ENCODE data around the gene TYROBP. TPM values are rescaled to one million over a fixed set of nuclear protein-coding genes. Genes with fewer than 3 reads are reported as not detected.

TYROBP gene
- total RNA-seq, 4 donors from 2014 or later: 41.4 to 122 (median 117) TPM

DNA sequence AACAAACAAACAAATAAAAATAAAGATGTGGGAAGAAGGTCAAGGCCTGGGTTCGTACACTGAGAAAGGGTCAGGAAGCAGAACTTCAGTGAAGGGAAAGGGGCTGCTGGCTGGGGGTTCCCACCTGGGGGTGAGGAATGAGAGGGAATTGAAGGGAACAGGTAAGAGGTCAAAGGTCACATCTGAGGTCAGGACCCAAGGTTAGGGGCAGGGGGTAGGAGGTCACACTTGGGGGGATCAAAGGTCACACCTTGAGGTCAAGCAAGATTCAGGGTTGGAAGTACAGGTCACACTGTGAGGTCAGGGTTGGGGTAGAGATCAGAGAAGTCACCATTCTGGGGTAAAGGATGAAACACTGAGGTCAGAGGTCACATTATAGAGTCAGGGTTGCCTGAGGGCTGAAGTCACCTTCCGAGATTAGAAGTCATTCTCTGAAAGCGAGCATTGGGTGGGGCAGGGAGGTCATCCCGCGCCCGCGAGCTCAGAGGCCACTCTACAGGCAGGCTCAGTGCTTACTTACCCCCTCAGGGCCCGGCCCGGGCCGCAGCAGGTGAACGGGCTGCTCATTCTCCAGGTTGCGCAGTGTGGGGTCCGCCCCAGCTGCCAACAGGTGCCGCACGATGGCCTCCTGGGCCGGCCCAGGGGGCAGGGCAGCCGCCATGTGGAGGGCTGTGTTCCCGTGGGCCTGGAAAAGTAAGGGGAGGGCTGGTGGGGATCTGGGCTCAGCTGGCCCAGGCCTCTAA is 18.6 kb downstream of the TYROBP start:
- TF ChIP-seq EP300 (IDR thresholded peaks at IDR 0.05) (no peak), POLR2A (IDR thresholded peaks at IDR 0.05) (no peak)
- TF ChIP-seq, protein P1, sequence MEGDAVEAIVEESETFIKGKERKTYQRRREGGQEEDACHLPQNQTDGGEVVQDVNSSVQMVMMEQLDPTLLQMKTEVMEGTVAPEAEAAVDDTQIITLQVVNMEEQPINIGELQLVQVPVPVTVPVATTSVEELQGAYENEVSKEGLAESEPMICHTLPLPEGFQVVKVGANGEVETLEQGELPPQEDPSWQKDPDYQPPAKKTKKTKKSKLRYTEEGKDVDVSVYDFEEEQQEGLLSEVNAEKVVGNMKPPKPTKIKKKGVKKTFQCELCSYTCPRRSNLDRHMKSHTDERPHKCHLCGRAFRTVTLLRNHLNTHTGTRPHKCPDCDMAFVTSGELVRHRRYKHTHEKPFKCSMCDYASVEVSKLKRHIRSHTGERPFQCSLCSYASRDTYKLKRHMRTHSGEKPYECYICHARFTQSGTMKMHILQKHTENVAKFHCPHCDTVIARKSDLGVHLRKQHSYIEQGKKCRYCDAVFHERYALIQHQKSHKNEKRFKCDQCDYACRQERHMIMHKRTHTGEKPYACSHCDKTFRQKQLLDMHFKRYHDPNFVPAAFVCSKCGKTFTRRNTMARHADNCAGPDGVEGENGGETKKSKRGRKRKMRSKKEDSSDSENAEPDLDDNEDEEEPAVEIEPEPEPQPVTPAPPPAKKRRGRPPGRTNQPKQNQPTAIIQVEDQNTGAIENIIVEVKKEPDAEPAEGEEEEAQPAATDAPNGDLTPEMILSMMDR (IDR thresholded peaks at IDR 0.05): no peak
- Histone ChIP-seq H3K9me3 (no peaks in the 10 kb centered on the region), H3K27me3 (no peaks in the 10 kb centered on the region), H3K36me3 (peaks cover 0 to 81% (median 13%) of the 10 kb centered on the region in 3 donors), H3K4me1 (no peaks in the 10 kb centered on the region), H3K27ac (no peak overlapping the region), H3K4me3 (no peak overlapping the region)
- no peak for DNase-seq (ENCODE audit: low spot score in 2 of 2)
- 86 to 88% methylated on average over 16 to 18 of the region's 18 CpGs for WGBS, 2 donors

DNA sequence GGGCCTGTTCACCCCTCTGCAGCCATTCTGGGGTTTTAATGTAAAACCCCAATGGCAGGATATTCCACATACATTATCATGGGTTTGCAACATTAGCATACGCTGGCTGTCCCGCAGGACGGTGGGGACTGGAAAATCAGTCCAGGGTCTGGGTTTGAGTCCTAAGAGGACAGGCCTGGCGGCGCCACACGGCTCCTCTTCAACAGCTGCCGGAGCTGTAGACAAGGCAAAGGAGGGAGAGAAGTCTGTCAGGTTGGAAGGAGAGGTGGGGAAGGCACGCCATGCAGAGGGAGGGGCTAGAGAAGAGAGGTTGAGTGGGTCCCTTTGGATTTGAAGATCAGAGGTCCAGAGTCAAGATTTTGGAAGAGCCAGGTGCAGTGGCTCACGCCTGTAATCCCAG is 19.7 kb downstream of the TYROBP start:
- no peak for TF ChIP-seq EP300 (IDR thresholded peaks at IDR 0.05)
- TF ChIP-seq, protein P1 (IDR thresholded peaks at IDR 0.05): no peak
- TF ChIP-seq POLR2A (IDR thresholded peaks at IDR 0.05): no peak
- peaks cover 0 to 69% (median 13%) of the 10 kb centered on the region in 3 donors for H3K36me3 ChIP-seq
- WGBS, 2 donors: 87 to 90% methylated on average over 9 of the region's 9 CpGs

DNA sequence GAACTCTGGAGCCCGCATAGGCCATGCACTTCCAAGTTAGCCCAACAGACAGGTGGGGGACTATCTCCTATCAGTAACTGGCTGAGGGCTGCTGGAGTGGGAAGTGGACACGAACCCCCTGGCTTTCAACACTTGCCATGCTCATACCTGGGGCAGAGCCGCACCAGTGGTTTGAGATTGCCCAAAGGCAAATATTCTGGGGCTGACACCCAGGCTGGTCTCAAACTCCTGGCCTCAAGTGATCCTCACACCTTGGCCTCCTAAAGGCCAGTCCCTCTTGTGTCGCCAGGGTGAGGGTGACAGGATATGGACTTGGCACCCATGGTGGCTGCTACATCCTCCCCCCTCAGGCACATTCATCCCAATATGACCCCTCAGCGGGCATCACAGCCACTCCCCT is 20.9 kb downstream of the TYROBP start:
- H3K36me3 ChIP-seq: peaks cover 0 to 57% (median 13%) of the 10 kb centered on the region in 3 donors
- no peak overlapping the region for H3K4me3 ChIP-seq
- no peaks in the 10 kb centered on the region for H3K9me3 ChIP-seq
- TF ChIP-seq, protein P1 (IDR thresholded peaks at IDR 0.05): no peak
- TF ChIP-seq POLR2A (IDR thresholded peaks at IDR 0.05) (no peak), EP300 (IDR thresholded peaks at IDR 0.05) (no peak)
- no peaks in the 10 kb centered on the region for H3K4me1 ChIP-seq
- no peak for DNase-seq (ENCODE audit: low spot score in 2 of 2)
- H3K27me3 ChIP-seq: no peaks in the 10 kb centered on the region
- WGBS, 2 donors: 85 to 91% methylated on average over 4 to 5 of the region's 5 CpGs
- H3K27ac ChIP-seq: no peak overlapping the region

More for the DNA sequence above, 19.7 kb downstream of the TYROBP start:
- H3K27me3 ChIP-seq: no peaks in the 10 kb centered on the region
- no peak for DNase-seq (ENCODE audit: low spot score in 2 of 2)
- no peaks in the 10 kb centered on the region for H3K9me3 ChIP-seq
- H3K27ac ChIP-seq: no peak overlapping the region
- no peak overlapping the region for H3K4me3 ChIP-seq
- no peaks in the 10 kb centered on the region for H3K4me1 ChIP-seq

DNA sequence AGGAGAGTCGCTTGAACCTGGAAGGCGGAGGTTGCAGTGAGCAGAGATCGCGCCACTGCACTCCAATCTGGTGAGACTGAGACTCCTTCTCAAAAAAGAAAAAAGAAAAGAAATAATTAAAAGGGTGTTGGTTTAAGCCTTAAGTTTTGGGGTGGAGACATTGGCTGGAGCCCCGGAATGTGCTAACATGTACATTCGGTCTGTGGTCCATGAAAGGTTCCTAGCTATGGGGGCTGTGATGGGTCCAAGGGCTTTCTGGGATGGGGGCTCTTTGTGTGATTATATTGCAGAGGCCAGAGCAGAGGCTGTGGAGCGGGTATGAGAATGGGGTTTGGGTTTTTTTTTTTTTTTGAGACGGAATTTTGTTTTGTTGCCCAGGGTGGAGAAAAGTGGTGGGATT is 22.2 kb downstream of the TYROBP start:
- no peaks in the 10 kb centered on the region for H3K9me3 ChIP-seq
- H3K27me3 ChIP-seq: no peaks in the 10 kb centered on the region
- 93 to 97% methylated on average over 7 to 8 of the region's 8 CpGs for WGBS, 2 donors
- H3K27ac ChIP-seq: no peak overlapping the region
- no peak overlapping the region for H3K4me3 ChIP-seq
- no peaks in the 10 kb centered on the region for H3K4me1 ChIP-seq
- DNase-seq (ENCODE audit: low spot score in 2 of 2): no peak
- H3K36me3 ChIP-seq: peaks cover 0 to 46% (median 13%) of the 10 kb centered on the region in 3 donors
- TF ChIP-seq POLR2A (IDR thresholded peaks at IDR 0.05) (no peak), EP300 (IDR thresholded peaks at IDR 0.05) (no peak)
- TF ChIP-seq, protein P1 (IDR thresholded peaks at IDR 0.05): no peak

DNA sequence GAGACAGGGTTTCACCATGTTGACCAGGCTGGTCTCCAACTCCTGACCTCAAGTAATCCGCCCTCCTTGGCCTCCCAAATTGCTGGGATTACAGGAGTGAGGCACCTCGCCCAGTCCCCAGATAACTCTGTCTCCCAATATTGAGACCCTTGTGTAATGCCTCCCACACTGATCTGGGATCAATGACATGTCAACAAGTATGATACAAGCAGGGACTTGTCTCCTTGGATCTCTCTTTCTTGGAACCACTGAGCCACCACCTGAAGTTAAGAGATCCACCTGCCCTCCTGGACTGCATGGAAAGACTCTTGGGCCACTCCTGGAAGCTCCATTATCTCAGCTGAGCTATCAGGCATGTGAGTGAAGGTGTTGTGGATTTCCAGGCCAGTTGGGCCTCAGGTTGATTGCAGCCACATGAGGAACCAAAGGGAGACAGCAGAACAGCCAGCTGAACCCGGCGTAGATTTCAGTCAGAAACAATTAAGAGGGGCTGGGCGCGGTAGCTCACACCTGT is 22.8 kb downstream of the TYROBP start:
- Histone ChIP-seq H3K4me3 (no peak overlapping the region), H3K9me3 (no peaks in the 10 kb centered on the region), H3K4me1 (no peaks in the 10 kb centered on the region), H3K36me3 (peaks cover 0 to 40% (median 11%) of the 10 kb centered on the region in 3 donors), H3K27ac (no peak overlapping the region), H3K27me3 (no peaks in the 10 kb centered on the region)
- DNase-seq (ENCODE audit: low spot score in 2 of 2): no peak
- WGBS, 2 donors: 85 to 91% methylated on average over 6 of the region's 6 CpGs
- no peak for TF ChIP-seq EP300 (IDR thresholded peaks at IDR 0.05)
- TF ChIP-seq, protein P1 (IDR thresholded peaks at IDR 0.05): no peak
- TF ChIP-seq POLR2A (IDR thresholded peaks at IDR 0.05): no peak
